ENCODE data around the gene ANKRD11.
"Not testable (repeated sequence)": the region's sequence is repeated elsewhere in the genome, so short reads cannot be mapped to it uniquely, and the experiment has no call there.

Gene ANKRD11

DNA sequence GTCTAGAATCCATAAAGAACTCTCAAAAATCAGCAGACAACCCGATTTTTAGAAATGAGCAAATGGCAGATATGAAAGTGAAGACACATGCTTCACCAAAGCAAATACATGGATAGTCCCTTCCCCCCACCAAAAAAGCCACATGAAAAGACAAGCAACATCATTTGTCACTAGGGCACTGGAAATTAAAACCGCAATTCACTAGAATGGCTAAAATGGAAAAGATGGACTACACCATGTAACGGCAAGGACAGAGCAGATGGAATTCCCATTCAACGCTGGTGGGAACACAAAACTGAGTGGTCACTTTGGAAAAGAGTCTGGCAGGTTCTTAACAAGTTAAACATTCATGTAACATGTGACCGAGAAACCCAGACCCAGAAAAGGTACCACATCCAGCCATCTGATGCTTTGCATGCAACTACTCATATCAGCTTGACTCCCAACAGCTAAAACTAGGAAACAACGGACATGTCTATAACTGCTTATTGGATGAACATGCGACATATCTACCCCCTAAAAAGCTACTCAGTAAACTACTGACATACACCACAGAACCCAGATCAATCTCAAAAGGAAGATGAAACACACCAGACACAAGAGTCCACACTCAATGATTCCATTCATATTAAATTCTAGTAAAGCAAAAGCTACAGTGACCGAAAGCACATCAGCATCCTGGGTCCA is 140.3 kb downstream of the ANKRD11 start:
- DNase-seq (ENCODE audit: low read depth in 2 of 2) = no peak

- DNase-seq (ENCODE audit: low read depth in 2 of 2) = no peak
Observed at GRCh38 chr16:89347807-89348206, 142.6 kb downstream of the ANKRD11 start.

DNA sequence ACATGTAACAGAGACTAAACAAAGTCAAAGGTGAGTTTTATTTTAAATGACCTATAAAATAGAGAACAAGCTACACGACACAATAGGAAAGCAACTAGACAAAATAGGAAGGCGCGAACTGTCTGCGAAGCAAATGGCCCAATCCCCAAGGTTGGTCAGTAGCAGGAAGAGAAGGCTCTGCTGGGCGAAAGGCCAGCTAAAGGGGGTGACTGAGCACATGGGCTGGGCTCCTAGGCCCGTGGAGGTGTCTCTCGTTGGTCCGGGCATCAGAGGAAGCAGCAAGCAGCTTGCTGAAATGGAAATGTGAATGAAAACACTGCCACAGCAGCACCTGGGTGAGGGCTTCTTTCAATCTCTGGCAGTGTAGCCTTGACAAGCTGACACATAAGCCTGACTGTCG is 143.5 kb downstream of the ANKRD11 start:
- no peak for DNase-seq (ENCODE audit: low read depth in 2 of 2)

- no peak for DNase-seq (ENCODE audit: low read depth in 2 of 2)
Observed at GRCh38 chr16:89345642-89346150, 144.7 kb downstream of the ANKRD11 start.

DNA sequence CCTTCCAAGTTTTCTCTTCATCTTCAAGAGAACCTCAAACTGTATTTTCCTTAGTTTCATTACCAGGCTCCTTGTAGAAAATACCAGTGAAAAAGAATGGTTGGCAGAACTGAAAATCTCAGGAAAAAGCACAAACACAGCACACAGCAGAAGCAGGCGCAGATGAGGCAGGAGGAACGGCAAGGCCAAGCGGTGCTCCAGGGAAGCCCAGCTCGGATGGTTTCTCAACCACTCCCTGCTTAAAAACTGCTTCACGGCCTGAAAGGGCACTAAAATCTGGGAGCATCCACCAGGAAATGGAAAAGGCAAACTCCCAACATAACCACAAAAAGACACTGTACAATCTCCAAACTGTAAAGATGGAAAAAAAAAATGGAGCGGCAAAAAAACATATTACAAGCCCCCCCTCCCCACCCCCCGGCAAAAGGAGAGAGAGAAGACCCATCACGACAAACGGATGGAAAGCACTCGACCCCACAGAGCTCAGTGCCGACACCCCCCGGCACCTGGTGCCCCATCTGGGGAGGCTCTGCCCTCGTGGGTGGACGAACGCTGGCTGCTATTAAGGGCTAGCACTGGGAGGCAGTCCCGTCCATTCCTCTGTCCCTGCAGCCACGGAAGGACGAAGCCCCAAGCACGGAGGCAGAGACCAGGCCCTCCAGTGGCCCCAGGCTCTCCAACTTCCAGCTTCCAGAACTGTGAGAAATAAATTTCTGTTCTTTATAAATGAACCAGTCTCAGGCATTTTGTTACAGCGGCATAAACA is 145.3 kb downstream of the ANKRD11 start:
- DNase-seq (ENCODE audit: low read depth in 2 of 2) = no peak

GRCh38 chr16:89344458-89344834 is 145.9 kb downstream of the ANKRD11 start:
- no peak for DNase-seq (ENCODE audit: low read depth in 2 of 2)

DNA sequence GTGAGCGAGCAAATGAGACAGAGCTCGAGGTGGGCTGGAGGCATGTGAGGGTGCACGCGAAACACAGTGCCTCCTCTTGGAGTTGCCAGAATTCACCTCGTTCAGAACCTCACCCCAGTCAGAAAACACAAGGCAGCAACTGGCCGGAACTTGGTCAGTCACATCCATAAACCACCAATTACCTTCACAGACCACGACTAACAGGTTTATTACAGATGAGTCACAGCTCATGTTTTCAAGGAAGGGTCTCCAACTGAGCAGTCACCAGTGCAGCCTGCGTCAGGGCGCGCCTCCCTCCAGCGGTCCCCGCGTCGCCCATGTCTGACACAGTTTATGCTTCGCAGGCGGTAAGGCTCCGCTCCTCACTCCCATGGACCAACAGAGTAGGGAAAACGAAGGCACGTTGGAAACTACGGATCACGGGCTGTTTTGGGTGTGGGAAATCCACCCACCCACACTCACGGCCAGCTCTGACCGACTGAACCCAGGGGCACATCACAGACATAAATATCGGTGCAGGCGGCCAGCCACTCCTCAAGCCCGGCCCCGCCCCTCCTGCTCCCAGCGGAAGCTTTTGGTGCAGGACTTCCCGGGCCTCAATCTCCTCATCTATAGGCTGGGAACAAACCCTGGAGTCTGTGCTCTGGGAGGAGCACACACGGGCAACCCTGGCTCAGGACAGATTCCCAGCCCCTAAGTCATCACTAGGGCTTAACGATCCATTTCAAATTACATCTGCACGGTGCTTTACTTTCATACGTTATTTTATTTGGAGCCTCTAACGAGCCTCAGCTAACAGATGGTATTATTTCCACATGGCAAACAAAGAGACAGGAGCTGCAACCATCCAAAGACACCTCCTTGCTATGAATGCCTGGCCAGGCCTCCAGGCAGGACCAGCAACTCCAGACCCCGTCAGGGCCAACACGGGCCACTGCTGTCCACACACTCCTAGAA is 146.6 kb downstream of the ANKRD11 start:
- no peak for DNase-seq (ENCODE audit: low read depth in 2 of 2)

- no peak for DNase-seq (ENCODE audit: low read depth in 2 of 2)
Observed at GRCh38 chr16:89341697-89342694, 148.4 kb downstream of the ANKRD11 start.

DNA sequence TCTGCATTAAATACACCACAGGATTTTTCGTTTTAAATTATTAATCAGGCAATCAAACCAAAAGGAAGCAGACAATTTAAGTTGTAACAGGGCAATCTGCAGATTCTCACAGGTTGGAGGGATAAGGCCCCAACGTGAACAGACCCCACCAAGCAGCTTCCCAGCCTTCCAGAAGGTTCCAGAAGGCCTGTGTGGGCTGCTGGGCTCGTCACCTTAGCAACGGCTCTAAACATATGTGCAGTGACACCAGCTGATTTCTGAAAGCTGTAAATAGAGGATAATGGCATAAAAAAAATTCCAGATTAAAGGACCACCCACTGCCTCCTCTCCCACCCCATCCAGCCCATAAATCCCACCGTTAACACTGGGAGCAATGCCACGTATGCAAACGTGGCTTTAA is 149.1 kb downstream of the ANKRD11 start:
- no peak for DNase-seq (ENCODE audit: low read depth in 2 of 2)

DNA sequence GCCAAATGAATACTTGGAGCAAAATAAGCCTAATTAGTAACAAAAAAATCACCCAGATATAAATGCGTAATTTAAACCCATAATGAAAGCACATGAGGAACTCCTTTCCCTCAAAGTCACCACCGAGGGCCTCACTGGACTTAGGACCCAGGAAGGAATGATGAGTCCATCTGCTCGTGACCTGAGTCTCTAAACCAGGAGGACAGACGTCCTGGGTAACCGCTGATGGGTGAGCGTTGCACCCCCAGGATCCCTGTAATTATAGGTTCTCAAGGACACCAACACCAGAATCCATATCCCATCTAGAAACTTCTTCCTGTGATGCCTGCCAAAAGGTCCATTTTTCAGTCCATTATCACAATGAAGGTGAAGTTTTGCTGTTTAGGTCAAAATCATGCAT is 151.5 kb downstream of the ANKRD11 start:
- no peak for DNase-seq (ENCODE audit: low read depth in 2 of 2)

GRCh38 chr16:89337965-89338364 is 152.4 kb downstream of the ANKRD11 start:
- no peak for DNase-seq (ENCODE audit: low read depth in 2 of 2)

GRCh38 chr16:89335803-89336485 is 154.4 kb downstream of the ANKRD11 start:
- DNase-seq (ENCODE audit: low read depth in 2 of 2) = no peak

GRCh38 chr16:89334988-89335802 is 155.2 kb downstream of the ANKRD11 start:
- no peak for DNase-seq (ENCODE audit: low read depth in 2 of 2)

- DNase-seq (ENCODE audit: low read depth in 2 of 2) = no peak
Observed at GRCh38 chr16:89334461-89334860, 155.9 kb downstream of the ANKRD11 start.

DNA sequence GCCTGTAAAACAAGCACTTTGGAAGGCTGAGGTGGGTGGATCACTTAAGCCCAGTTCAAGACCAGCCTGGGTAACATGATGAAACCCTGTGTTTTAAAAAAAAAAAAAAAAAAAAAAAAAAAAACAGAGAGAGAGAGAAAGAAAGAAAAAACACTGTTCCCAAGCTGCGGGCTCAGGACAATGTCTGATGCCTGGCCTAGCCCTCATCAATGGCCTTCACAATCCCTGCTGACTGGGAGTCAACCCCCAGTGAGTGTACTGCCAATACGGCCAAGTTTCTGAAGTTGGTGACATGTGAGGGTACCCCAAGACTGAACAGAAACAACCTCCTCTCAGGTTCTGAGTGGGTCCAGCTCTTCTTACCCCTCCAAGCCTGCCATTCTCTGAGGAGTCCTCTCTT is 156.3 kb downstream of the ANKRD11 start:
- DNase-seq (ENCODE audit: low read depth in 2 of 2) = no peak

- DNase-seq (ENCODE audit: low read depth in 2 of 2) = not testable (repeated sequence)
Observed at GRCh38 chr16:89333401-89334001, 156.9 kb downstream of the ANKRD11 start.

DNA sequence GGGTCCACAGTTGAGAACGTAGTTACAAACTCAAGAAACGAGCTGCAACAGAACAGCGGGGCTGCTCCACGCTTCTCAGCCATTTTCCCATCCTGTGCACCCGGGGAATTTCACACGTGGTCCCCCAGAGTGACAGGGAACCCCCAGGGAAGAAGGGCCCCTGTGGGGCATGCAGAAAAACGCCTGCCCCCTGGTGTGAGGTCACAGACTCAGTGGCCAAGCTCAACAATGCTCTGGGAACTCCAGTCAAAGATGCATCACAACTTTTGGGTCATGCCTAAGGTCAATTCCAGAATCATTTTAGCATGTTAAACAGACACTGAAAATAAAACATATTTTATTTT is 157.5 kb downstream of the ANKRD11 start:
- no peak for DNase-seq (ENCODE audit: low read depth in 2 of 2)

DNA sequence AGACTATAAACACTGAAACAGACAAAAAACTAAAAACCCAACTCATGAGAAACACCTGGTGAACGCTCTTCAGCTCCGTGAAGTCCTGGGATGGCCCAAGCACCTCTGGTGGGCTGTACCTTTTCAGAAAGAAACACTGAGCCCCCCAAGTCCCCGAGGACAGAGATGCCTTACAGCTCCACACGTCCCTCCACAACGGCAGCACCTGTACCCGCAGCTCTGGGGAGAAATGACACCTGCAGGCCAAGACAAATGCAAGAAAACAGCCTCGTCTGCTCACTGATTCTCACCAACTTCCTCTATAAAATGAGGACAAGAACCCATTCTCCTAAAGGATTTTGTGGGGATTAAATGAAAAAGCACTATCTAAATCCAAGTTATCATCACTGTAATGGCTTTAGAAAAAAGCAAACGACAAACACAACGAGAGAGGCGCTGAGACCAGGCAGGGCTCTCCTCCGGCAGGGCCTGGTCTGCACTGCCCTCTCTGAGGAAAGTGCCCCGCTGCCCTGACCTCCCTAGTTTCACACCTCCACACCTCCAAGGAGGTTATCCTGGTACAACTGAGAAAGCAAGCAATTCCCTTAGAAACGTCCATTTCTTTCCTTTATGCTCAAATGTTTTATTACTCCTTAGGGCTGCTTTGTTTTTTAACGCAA is 158.0 kb downstream of the ANKRD11 start:
- DNase-seq (ENCODE audit: low read depth in 2 of 2) = no peak

All from fibroblast of skin of left biceps (primary cell).